Osteocyte (in vitro differentiated cells): ENCODE results near the gene CPN2. TPM values are rescaled to one million over a fixed set of nuclear protein-coding genes. Genes with fewer than 3 reads are reported as not detected.

Source experiments
- DNase-seq: peaks from one replicate; pipeline ENCODE4 v3.0.0; 2021; ENCODE audit warnings: mixed read lengths; ENCODE audit not compliant: unreplicated experiment; ENCODE audit errors: extremely low spot score
- H3K27ac Mint-ChIP-seq: one replicate; pipeline ENCODE4 v1.8.0; 2021; ENCODE audit warnings: mild to moderate bottlenecking, mixed read lengths; ENCODE audit not compliant: unreplicated experiment
- H3K27me3 Mint-ChIP-seq: one replicate; pipeline ENCODE4 v1.8.0; 2021; ENCODE audit warnings: mixed read lengths; ENCODE audit not compliant: unreplicated experiment
- H3K36me3 Mint-ChIP-seq: one replicate; pipeline ENCODE4 v1.8.0; 2021; ENCODE audit warnings: mixed read lengths; ENCODE audit not compliant: unreplicated experiment
- H3K4me1 Mint-ChIP-seq: one replicate; pipeline ENCODE4 v1.8.0; 2021; ENCODE audit warnings: mixed read lengths; ENCODE audit not compliant: unreplicated experiment
- H3K4me3 Mint-ChIP-seq: one replicate; pipeline ENCODE4 v1.8.0; 2021; ENCODE audit warnings: mild to moderate bottlenecking, moderate library complexity, mixed read lengths; ENCODE audit not compliant: unreplicated experiment
- H3K9me3 Mint-ChIP-seq: one replicate; pipeline ENCODE4 v1.8.0; 2021; ENCODE audit warnings: mixed read lengths; ENCODE audit not compliant: unreplicated experiment
- total RNA-seq: library from RNA; stranded (reverse); gene quantifications from 2 replicates; pipeline ENCODE4 v1.2.1, GENCODE V29; 2021
- TF ChIP-seq, protein P1 (sequence below): fragments of 200-600 bp; sonication (generic); IDR thresholded peaks from 2 replicates; pipeline ENCODE4 v1.5.0; 2021; ENCODE audit warnings: antibody characterized with exemption, mild to moderate bottlenecking, moderate library complexity

The CPN2 gene
- total RNA-seq, 1 donor from 2014 or later = not detected

DNA sequence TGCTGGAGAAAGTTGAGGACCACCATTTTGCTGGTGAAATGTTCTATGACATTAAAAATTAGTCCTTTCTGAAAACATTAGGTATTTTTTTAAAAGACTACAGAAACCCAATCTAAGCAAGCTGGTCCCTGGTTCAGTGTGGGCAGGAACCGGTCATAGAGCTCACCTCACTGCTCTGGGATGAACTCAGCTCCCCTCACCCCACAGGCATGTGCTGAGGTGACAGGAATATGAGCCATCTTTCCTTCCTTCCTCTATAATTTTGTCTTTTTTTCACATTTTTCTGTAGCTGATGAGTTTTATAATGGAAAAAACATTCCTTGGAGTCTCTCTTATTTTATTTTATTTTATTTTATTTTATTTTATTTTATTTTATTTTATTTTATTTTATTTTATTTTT, 26.6 kb upstream of the CPN2 start:
- no peak for DNase-seq
- peaks cover 5% of the 10 kb centered on the region for H3K4me1 Mint-ChIP-seq
- no peak overlapping the region for H3K27ac Mint-ChIP-seq
- H3K4me3 Mint-ChIP-seq = no peak overlapping the region
- no peaks in the 10 kb centered on the region for H3K36me3 Mint-ChIP-seq
- H3K27me3 Mint-ChIP-seq = peaks cover 47% of the 10 kb centered on the region
- no peaks in the 10 kb centered on the region for H3K9me3 Mint-ChIP-seq
- TF ChIP-seq, protein P1, sequence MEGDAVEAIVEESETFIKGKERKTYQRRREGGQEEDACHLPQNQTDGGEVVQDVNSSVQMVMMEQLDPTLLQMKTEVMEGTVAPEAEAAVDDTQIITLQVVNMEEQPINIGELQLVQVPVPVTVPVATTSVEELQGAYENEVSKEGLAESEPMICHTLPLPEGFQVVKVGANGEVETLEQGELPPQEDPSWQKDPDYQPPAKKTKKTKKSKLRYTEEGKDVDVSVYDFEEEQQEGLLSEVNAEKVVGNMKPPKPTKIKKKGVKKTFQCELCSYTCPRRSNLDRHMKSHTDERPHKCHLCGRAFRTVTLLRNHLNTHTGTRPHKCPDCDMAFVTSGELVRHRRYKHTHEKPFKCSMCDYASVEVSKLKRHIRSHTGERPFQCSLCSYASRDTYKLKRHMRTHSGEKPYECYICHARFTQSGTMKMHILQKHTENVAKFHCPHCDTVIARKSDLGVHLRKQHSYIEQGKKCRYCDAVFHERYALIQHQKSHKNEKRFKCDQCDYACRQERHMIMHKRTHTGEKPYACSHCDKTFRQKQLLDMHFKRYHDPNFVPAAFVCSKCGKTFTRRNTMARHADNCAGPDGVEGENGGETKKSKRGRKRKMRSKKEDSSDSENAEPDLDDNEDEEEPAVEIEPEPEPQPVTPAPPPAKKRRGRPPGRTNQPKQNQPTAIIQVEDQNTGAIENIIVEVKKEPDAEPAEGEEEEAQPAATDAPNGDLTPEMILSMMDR = no peak

- TF ChIP-seq, protein P1 = no peak
- peaks cover 39% of the 10 kb centered on the region for H3K27me3 Mint-ChIP-seq
- no peak overlapping the region for H3K27ac Mint-ChIP-seq
- H3K36me3 Mint-ChIP-seq = no peaks in the 10 kb centered on the region
- H3K4me3 Mint-ChIP-seq = no peak overlapping the region
- H3K9me3 Mint-ChIP-seq = no peaks in the 10 kb centered on the region
- peaks cover 5% of the 10 kb centered on the region for H3K4me1 Mint-ChIP-seq
- DNase-seq = no peak
These were observed 25.1 kb upstream of the CPN2 start for GRCh38 chr3:194376241-194376560.

DNA sequence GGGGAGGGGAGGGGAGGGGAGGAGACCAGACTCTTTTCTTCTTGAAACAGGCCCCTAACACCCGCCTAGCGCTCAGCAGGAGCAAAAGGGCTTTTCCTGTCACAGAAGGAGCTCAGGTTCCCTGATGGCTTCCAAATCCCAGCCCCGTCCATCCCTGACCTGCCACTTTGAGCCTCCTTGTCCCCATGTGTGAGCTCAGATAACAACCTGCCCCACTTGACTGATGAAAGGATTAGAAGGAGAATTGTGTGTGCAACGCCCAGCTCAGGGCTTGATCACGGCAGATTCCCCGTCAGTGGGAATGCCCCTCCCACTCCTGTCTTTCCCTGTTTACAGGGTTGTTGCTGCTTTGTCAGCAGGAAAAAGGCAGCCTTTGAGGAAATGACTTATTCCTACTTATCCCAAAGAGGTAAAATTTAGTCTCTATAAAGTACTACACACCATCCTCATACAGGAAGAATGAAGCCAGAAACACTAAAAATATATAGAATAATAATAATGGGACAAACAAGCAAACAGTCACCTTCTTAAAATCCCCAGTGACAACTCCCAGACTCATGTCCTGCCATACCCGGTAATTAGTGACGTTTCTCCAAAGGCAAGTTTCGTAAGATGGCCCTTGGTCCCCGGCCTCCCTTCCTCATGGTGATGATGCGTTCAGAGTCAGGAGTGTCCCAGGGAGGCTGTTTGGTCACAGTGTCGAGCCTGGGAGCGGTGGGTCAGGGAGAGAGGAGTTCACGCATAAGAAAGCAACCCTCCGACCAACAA, 24.5 kb upstream of the CPN2 start:
- H3K4me1 Mint-ChIP-seq = peaks cover 5% of the 10 kb centered on the region
- no peaks in the 10 kb centered on the region for H3K36me3 Mint-ChIP-seq
- no peaks in the 10 kb centered on the region for H3K9me3 Mint-ChIP-seq
- H3K4me3 Mint-ChIP-seq = peak overlapping the region; percentile 32
- no peak for DNase-seq
- no peak overlapping the region for H3K27ac Mint-ChIP-seq
- TF ChIP-seq, protein P1 = no peak
- peaks cover 40% of the 10 kb centered on the region for H3K27me3 Mint-ChIP-seq

DNA sequence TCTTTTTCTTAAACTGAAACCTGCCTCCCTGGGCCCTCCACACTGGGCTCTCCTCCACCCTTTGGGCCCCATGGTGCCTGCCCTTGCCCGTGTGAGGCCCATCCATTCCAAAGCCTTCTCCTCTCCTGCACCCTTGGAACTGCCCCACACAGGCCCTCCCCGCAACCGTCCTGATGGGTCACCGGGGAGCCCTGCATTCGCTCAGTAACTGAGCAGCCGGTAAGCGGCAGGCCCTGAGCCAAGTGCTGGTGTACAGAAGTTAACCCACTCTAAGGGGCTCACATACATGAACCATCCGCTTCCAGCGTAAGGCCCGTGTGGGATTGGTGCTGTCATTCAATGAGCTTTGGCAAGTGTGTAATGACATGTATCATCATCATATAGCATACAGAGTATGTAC, 23.8 kb upstream of the CPN2 start:
- Mint-ChIP-seq H3K4me3 (no peak overlapping the region), H3K27me3 (peaks cover 40% of the 10 kb centered on the region), H3K36me3 (no peaks in the 10 kb centered on the region), H3K4me1 (peaks cover 6% of the 10 kb centered on the region), H3K27ac (no peak overlapping the region), H3K9me3 (no peaks in the 10 kb centered on the region)
- TF ChIP-seq, protein P1 = no peak
- DNase-seq = no peak

GRCh38 chr3:194373899-194374298, 22.8 kb upstream of the CPN2 start:
- no peaks in the 10 kb centered on the region for H3K9me3 Mint-ChIP-seq
- TF ChIP-seq, protein P1 = no peak
- H3K4me1 Mint-ChIP-seq = peaks cover 17% of the 10 kb centered on the region
- H3K36me3 Mint-ChIP-seq = no peaks in the 10 kb centered on the region
- H3K27me3 Mint-ChIP-seq = peaks cover 45% of the 10 kb centered on the region
- no peak overlapping the region for H3K27ac Mint-ChIP-seq
- DNase-seq = no peak
- no peak overlapping the region for H3K4me3 Mint-ChIP-seq
